Fibroblast of lung (primary cell): ENCODE data around the gene PRKCA. TPM values are rescaled to one million over a fixed set of nuclear protein-coding genes. Genes with fewer than 3 reads are reported as not detected.

Experiments
- DNase-seq, 2 donors: peaks; one replicate each; pipeline versions ENCODE4 v3.0.0 to v3.0.0-alpha.2; 2010; ENCODE audit warnings: low read depth in 2 of 2
- H2AFZ ChIP-seq: 2 replicates; pipeline ENCODE4 v1.5.1; 2012; ENCODE audit warnings: low read length, control low read depth, inconsistent platforms
- H3K27ac ChIP-seq: 2 replicates; pipeline ENCODE4 v1.5.1; 2011; ENCODE audit warnings: low read length, control low read depth; ENCODE audit not compliant: insufficient read depth
- H3K27me3 ChIP-seq: 2 replicates; pipeline ENCODE4 v1.5.1; 2011; ENCODE audit warnings: mild to moderate bottlenecking, low read length; ENCODE audit not compliant: control insufficient read depth, insufficient read depth
- H3K36me3 ChIP-seq: 2 replicates; pipeline ENCODE4 v1.5.1; 2011; ENCODE audit warnings: low read length; ENCODE audit not compliant: control insufficient read depth, insufficient read depth
- H3K4me1 ChIP-seq: 2 replicates; pipeline ENCODE4 v1.5.1; 2011; ENCODE audit warnings: low read length; ENCODE audit not compliant: control insufficient read depth, insufficient read depth; ENCODE audit errors: extremely low read depth
- H3K4me2 ChIP-seq: 2 replicates; pipeline ENCODE4 v1.5.1; 2011; ENCODE audit warnings: low read length, control low read depth; ENCODE audit not compliant: insufficient read depth; ENCODE audit errors: extremely low read depth
- H3K4me3 ChIP-seq, 4 experiments: fragments of 200-600 bp in 1 of 4; sonication (generic) in 1 of 4; replicated peaks in 1 of 4; 2 replicates each; pipeline ENCODE4 v1.5.1; 2011 to 2016; ENCODE audit warnings: low read length in 4 of 4, low read depth in 3 of 4, mild to moderate bottlenecking in 3 of 4, control low read depth in 2 of 4, inconsistent platforms in 1 of 4, mixed read lengths in 1 of 4; ENCODE audit not compliant: insufficient read depth in 1 of 4; ENCODE audit errors: control extremely low read depth in 1 of 4
- H3K79me2 ChIP-seq: 2 replicates; pipeline ENCODE4 v1.5.1; 2012; ENCODE audit warnings: mild to moderate bottlenecking, low read length, inconsistent platforms; ENCODE audit not compliant: control insufficient read depth, insufficient read depth
- H3K9ac ChIP-seq: 2 replicates; pipeline ENCODE4 v1.5.1; 2011; ENCODE audit warnings: mild to moderate bottlenecking, low read length, control low read depth; ENCODE audit not compliant: insufficient read depth
- H3K9me3 ChIP-seq: 2 replicates; pipeline ENCODE4 v1.5.1; 2012; ENCODE audit warnings: low read depth, low read length; ENCODE audit not compliant: control insufficient read depth, insufficient read depth
- H4K20me1 ChIP-seq: 2 replicates; pipeline ENCODE4 v1.5.1; 2011; ENCODE audit warnings: low read length; ENCODE audit not compliant: control insufficient read depth, insufficient read depth; ENCODE audit errors: extremely low read depth
- EZH2 ChIP-seq: IDR thresholded peaks from 2 replicates; pipeline ENCODE4 v1.5.1; 2012; ENCODE audit warnings: low read length, control low read depth, mild to moderate bottlenecking; ENCODE audit errors: missing control alignments
- polyA plus RNA-seq, 2 donors: library from polyadenylated mRNA; depleted of rRNA in 1 of 2; stranded (reverse) in 1 of 2; unstranded in 1 of 2; fragments of >200 nt; gene quantifications; 2 replicates each; pipeline ENCODE4 v1.2.1, GENCODE V29; 2011 to 2012; ENCODE audit warnings: missing spikeins in 1 of 2
- total RNA-seq: library from RNA; depleted of rRNA; stranded (reverse); fragments of >200 nt; gene quantifications from 2 replicates; pipeline ENCODE4 v1.2.1, GENCODE V29; 2014
- TF ChIP-seq, protein P1 (sequence below), 2 donors: IDR thresholded peaks in 1 of 2; conservative IDR thresholded peaks in 1 of 2; 1 replicate in 1 of 2; 2 replicates in 1 of 2; pipeline ENCODE4 v1.5.1; 2011 to 2012; ENCODE audit warnings: low read length in 2 of 2, control low read depth in 1 of 2, inconsistent platforms in 1 of 2, low read depth in 1 of 2, mild to moderate bottlenecking in 1 of 2

Gene PRKCA
- total and polyA plus RNA-seq, 2 donors (not counting 1 experiment from before 2014, with no cell fraction given) = 34.0 to 74.2 TPM

DNA sequence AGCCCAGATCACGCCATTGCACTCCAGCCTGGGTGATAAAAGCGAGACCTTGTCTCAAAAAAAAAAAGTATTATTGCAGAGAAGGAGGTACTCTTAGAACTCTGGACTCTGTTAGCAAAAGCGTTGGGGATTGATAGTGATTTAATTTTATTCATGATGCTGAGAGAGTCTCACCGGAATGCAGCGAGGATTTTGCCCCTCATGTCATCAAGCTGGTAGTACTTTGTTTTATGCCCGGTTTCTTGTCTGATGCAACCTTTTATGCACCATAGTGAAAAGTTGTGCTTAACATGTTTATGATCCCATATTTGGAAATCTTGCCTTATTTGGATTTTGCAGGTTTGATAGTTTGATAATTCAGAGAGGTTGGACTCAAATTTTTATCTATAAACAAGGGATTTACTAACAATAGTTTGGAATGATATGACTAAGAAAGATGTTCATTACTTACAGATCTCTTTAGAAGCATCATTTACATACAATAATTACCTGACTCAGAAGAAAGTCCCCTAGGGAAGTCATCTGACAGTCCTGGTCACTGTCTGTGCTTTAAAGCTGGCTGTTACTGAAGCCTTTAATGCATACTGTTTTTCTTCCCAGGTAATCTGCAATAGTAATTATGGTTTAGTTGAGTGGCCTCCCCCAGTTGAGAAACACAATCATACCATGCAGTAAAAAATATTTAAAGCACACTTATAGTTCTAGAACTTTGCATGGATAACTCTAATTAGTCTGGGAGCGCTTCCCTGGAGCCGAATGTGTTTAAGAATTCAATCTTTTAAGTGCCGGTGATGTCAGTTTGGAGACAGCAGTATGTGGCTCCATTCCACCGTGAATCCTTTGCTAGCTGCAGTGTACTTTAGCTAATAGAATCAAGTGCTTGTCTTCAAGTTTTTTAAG is 120.9 kb downstream of the PRKCA start:
- no peak overlapping the region for H3K4me2 ChIP-seq
- H2AFZ ChIP-seq = no peak overlapping the region
- no peak overlapping the region for H3K4me3 ChIP-seq
- no peak overlapping the region for H3K27ac ChIP-seq
- no peak for TF ChIP-seq EZH2
- TF ChIP-seq, protein P1, sequence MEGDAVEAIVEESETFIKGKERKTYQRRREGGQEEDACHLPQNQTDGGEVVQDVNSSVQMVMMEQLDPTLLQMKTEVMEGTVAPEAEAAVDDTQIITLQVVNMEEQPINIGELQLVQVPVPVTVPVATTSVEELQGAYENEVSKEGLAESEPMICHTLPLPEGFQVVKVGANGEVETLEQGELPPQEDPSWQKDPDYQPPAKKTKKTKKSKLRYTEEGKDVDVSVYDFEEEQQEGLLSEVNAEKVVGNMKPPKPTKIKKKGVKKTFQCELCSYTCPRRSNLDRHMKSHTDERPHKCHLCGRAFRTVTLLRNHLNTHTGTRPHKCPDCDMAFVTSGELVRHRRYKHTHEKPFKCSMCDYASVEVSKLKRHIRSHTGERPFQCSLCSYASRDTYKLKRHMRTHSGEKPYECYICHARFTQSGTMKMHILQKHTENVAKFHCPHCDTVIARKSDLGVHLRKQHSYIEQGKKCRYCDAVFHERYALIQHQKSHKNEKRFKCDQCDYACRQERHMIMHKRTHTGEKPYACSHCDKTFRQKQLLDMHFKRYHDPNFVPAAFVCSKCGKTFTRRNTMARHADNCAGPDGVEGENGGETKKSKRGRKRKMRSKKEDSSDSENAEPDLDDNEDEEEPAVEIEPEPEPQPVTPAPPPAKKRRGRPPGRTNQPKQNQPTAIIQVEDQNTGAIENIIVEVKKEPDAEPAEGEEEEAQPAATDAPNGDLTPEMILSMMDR (conservative IDR thresholded peaks at IDR 0.05 in 1 of 2, IDR thresholded peaks at IDR 0.05 in 1 of 2; ENCODE audit: low read depth in 1 of 2, low read length in 2 of 2) = no peak
- no peaks in the 10 kb centered on the region for H3K27me3 ChIP-seq
- H3K36me3 ChIP-seq = no peaks in the 10 kb centered on the region
- H4K20me1 ChIP-seq = no peaks in the 10 kb centered on the region
- no peaks in the 10 kb centered on the region for H3K4me1 ChIP-seq
- peak; percentile 39 to 60 for DNase-seq
- H3K9ac ChIP-seq = no peak overlapping the region
- peaks cover 64% of the 10 kb centered on the region for H3K79me2 ChIP-seq
- H3K9me3 ChIP-seq = no peaks in the 10 kb centered on the region

GRCh38 chr17:66425756-66426396 is 123.5 kb downstream of the PRKCA start:
- no peak overlapping the region for H3K4me3 ChIP-seq
- TF ChIP-seq EZH2 = no peak
- H3K9me3 ChIP-seq = no peaks in the 10 kb centered on the region
- no peaks in the 10 kb centered on the region for H3K27me3 ChIP-seq
- H3K79me2 ChIP-seq = peaks cover 73% of the 10 kb centered on the region
- H3K9ac ChIP-seq = no peak overlapping the region
- no peak overlapping the region for H3K27ac ChIP-seq
- no peaks in the 10 kb centered on the region for H3K36me3 ChIP-seq
- DNase-seq = no peak
- H2AFZ ChIP-seq = no peak overlapping the region
- H4K20me1 ChIP-seq = no peaks in the 10 kb centered on the region
- H3K4me1 ChIP-seq = peaks cover 2% of the 10 kb centered on the region
- no peak overlapping the region for H3K4me2 ChIP-seq

- Histone ChIP-seq H3K27me3 (no peaks in the 10 kb centered on the region), H3K4me2 (no peak overlapping the region), H3K9ac (no peak overlapping the region), H2AFZ (no peak overlapping the region), H3K79me2 (peaks cover 78% of the 10 kb centered on the region), H3K4me3 (no peak overlapping the region), H3K36me3 (no peaks in the 10 kb centered on the region), H3K9me3 (no peaks in the 10 kb centered on the region), H3K27ac (no peak overlapping the region), H4K20me1 (no peaks in the 10 kb centered on the region), H3K4me1 (peaks cover 2% of the 10 kb centered on the region)
- peak; percentile 18 to 19 for DNase-seq
- TF ChIP-seq, protein P1 (conservative IDR thresholded peaks at IDR 0.05 in 1 of 2, IDR thresholded peaks at IDR 0.05 in 1 of 2; ENCODE audit: low read depth in 1 of 2, low read length in 2 of 2) = peak; percentile 13 to 20
- TF ChIP-seq EZH2 = no peak
These were observed 124.1 kb downstream of the PRKCA start for GRCh38 chr17:66426397-66427033.
